IMR-90 (cell line): ENCODE results near the gene NTRK2. TPM values are rescaled to one million over a fixed set of nuclear protein-coding genes. Genes with fewer than 3 reads are reported as not detected.

Experiments
- ATAC-seq: fragments of 200-7000 bp; cut with Tn5 transposase; 2 replicates; pipeline ENCODE4 v1.9.1; 2020; ENCODE audit warnings: low read depth, mild to moderate bottlenecking, moderate library complexity
- BruUV-seq: library from RNA; stranded (reverse); fragments of 400-500 nt; replicated peaks from 2 replicates; lab custom pipeline; 2021; lab: Mats Ljungman, UMichigan
- CTCF ChIA-PET: fragments of 300-600 bp; formaldehyde crosslinking; extraction: SDS; loops from one replicate; lab custom pipeline; 2021; ENCODE audit warnings: antibody characterized with exemption; lab: Yijun Ruan, JAX
- POLR2A ChIA-PET: fragments of 300-600 bp; sonication (Branson Sonifier 250); formaldehyde crosslinking; loops from one replicate; lab custom pipeline; 2022; ENCODE audit warnings: antibody characterized with exemption; ENCODE audit not compliant: unreplicated experiment; lab: Charles Lee
- DNase-seq: peaks from one replicate; pipeline ENCODE4 v3.0.0; 2013
- H2AFZ ChIP-seq: replicated peaks from 2 replicates; pipeline ENCODE3; 2013; ENCODE audit warnings: low read length, mild to moderate bottlenecking; ENCODE audit not compliant: poor library complexity
- H2AK5ac ChIP-seq: 2 replicates; pipeline ENCODE4 v1.6.1; 2013; ENCODE audit warnings: low read depth, low read length, inconsistent platforms
- H2AK9ac ChIP-seq: replicated peaks from 2 replicates; pipeline ENCODE3; 2013; ENCODE audit warnings: mild to moderate bottlenecking, low read depth, low read length, moderate library complexity; ENCODE audit not compliant: poor library complexity
- H2BK120ac ChIP-seq: 2 replicates; pipeline ENCODE4 v1.6.1; 2013; ENCODE audit warnings: low read depth, low read length, inconsistent platforms
- H2BK15ac ChIP-seq: 3 replicates; pipeline ENCODE4 v1.6.1; 2013; ENCODE audit warnings: low read depth, low read length, inconsistent platforms
- H2BK20ac ChIP-seq: 2 replicates; pipeline ENCODE4 v1.6.1; 2013; ENCODE audit warnings: low read depth, mild to moderate bottlenecking, inconsistent platforms, low read length, moderate library complexity
- H2BK5ac ChIP-seq: 2 replicates; pipeline ENCODE4 v1.6.1; 2013; ENCODE audit warnings: mild to moderate bottlenecking, low read depth, low read length, inconsistent platforms; ENCODE audit not compliant: poor library complexity, severe bottlenecking
- H3K14ac ChIP-seq: replicated peaks from 2 replicates; pipeline ENCODE4 v1.6.1; 2013; ENCODE audit warnings: low read depth, low read length, inconsistent platforms
- H3K18ac ChIP-seq: 2 replicates; pipeline ENCODE4 v1.6.1; 2013; ENCODE audit warnings: low read depth, low read length, control low read depth
- H3K23ac ChIP-seq: 2 replicates; pipeline ENCODE4 v1.6.1; 2013; ENCODE audit warnings: low read depth, low read length, inconsistent platforms
- H3K27ac ChIP-seq: 2 replicates; pipeline ENCODE4 v1.5.1; 2013; ENCODE audit warnings: mild to moderate bottlenecking, control low read depth, low read length; ENCODE audit not compliant: insufficient read depth
- H3K27me3 ChIP-seq: 2 replicates; pipeline ENCODE4 v1.6.1; 2013; ENCODE audit warnings: low read length; ENCODE audit not compliant: control insufficient read depth, insufficient read depth
- H3K36me3 ChIP-seq: 2 replicates; pipeline ENCODE4 v1.6.1; 2013; ENCODE audit warnings: low read length, mixed read lengths; ENCODE audit not compliant: control insufficient read depth, insufficient read depth
- H3K4ac ChIP-seq: 2 replicates; pipeline ENCODE4 v1.6.1; 2013; ENCODE audit warnings: low read depth, low read length, inconsistent platforms
- H3K4me1 ChIP-seq: 2 replicates; pipeline ENCODE4 v1.6.1; 2013; ENCODE audit warnings: low read length, mixed read lengths; ENCODE audit not compliant: control insufficient read depth, insufficient read depth
- H3K4me2 ChIP-seq: 2 replicates; pipeline ENCODE4 v1.6.1; 2013; ENCODE audit warnings: low read depth, mild to moderate bottlenecking, control low read depth, low read length, moderate library complexity
- H3K4me3 ChIP-seq: 2 replicates; pipeline ENCODE4 v1.5.1; 2013; ENCODE audit warnings: low read depth, mild to moderate bottlenecking, control low read depth, low read length, moderate library complexity; ENCODE audit not compliant: insufficient read depth
- H3K56ac ChIP-seq: 2 replicates; pipeline ENCODE4 v1.6.1; 2013; ENCODE audit warnings: low read length, inconsistent platforms; ENCODE audit not compliant: insufficient read depth; ENCODE audit errors: extremely low read depth
- H3K79me1 ChIP-seq, 2 experiments: 2 replicates each; pipeline ENCODE4 v1.6.1; 2013; ENCODE audit warnings: low read length in 2 of 2, inconsistent platforms in 1 of 2, low read depth in 1 of 2
- H3K9ac ChIP-seq: 2 replicates; pipeline ENCODE4 v1.6.1; 2013; ENCODE audit warnings: low read depth, low read length, control low read depth
- H3K9me1 ChIP-seq: 2 replicates; pipeline ENCODE4 v1.6.1; 2013; ENCODE audit warnings: low read length, inconsistent platforms; ENCODE audit not compliant: insufficient read depth
- H3K9me3 ChIP-seq: 2 replicates; pipeline ENCODE4 v1.6.1; 2013; ENCODE audit warnings: low read length; ENCODE audit not compliant: control insufficient read depth, insufficient read depth
- H4K20me1 ChIP-seq: 2 replicates; pipeline ENCODE4 v1.6.1; 2013; ENCODE audit warnings: low read length, inconsistent platforms; ENCODE audit not compliant: insufficient read depth
- H4K5ac ChIP-seq: 2 replicates; pipeline ENCODE4 v1.6.1; 2013; ENCODE audit warnings: mild to moderate bottlenecking, low read depth, low read length, control low read depth
- H4K8ac ChIP-seq, 2 experiments: 2 replicates each; pipeline ENCODE4 v1.6.1; 2013; ENCODE audit warnings: low read depth in 2 of 2, low read length in 2 of 2, control low read depth in 1 of 2, inconsistent platforms in 1 of 2
- H4K91ac ChIP-seq: 2 replicates; pipeline ENCODE4 v1.6.1; 2013; ENCODE audit warnings: low read depth, low read length, inconsistent platforms; ENCODE audit not compliant: insufficient read depth
- CHD1 ChIP-seq: IDR thresholded peaks from 2 replicates; pipeline ENCODE4 v1.6.1; 2012; ENCODE audit warnings: low read depth, low read length, improper control_type of control experiment
- FOS ChIP-seq: fragments of 150-350 bp; IDR thresholded peaks from 2 replicates; pipeline ENCODE4 v1.6.1; 2016; ENCODE audit warnings: low read depth, low read length
- MAFK ChIP-seq: IDR thresholded peaks from 2 replicates; pipeline ENCODE4 v1.6.1; 2012; ENCODE audit warnings: low read depth, low read length, improper control_type of control experiment
- MAZ ChIP-seq: IDR thresholded peaks from 2 replicates; pipeline ENCODE4 v1.6.1; 2012; ENCODE audit warnings: low read depth, mild to moderate bottlenecking, low read length, improper control_type of control experiment, moderate library complexity, borderline replicate concordance
- NFE2L2 ChIP-seq: fragments of 150-350 bp; IDR thresholded peaks from 2 replicates; pipeline ENCODE4 v1.6.1; 2016; ENCODE audit warnings: low read depth, mild to moderate bottlenecking, low read length
- POLR2A ChIP-seq: IDR thresholded peaks from 2 replicates; pipeline ENCODE4 v1.6.1; 2012; ENCODE audit warnings: mild to moderate bottlenecking, low read depth, low read length
- RAD21 ChIP-seq: IDR thresholded peaks from 2 replicates; pipeline ENCODE4 v1.6.1; 2012; ENCODE audit warnings: low read length, improper control_type of control experiment
- WGBS, 2 experiments: methylation state at CpG; one replicate each; pipeline versions ENCODE4 v1.1.5 to v1.1.7; 2013; ENCODE audit warnings: missing lambda C conversion rate in 2 of 2; ENCODE audit not compliant: insufficient read length in 1 of 2; ENCODE audit errors: extremely low coverage in 2 of 2; 5-methylcytosine and 5-hydroxymethylcytosine counted together
- dilution Hi-C: fragments of 300-500 bp; cut with HindIII; formaldehyde crosslinking; loops from one replicate; pipeline ENCODE4 v1.14.3; 2018; ENCODE audit warnings: low sequenced_read_pairs; ENCODE audit not compliant: unreplicated experiment
- in situ Hi-C: fragments of 300-500 bp; cut with MboI; formaldehyde crosslinking; loops from 3 replicates; pipeline ENCODE4 v1.14.3; 2019; ENCODE audit warnings: low sequenced_read_pairs, inconsistent platforms, mixed read lengths
- intact Hi-C: fragments of 100-400 bp; cut with micrococcal nuclease; formaldehyde crosslinking; loops from 2 replicates; pipeline ENCODE4 v1.10.0; 2022
- polyA plus RNA-seq, 3 experiments: library from polyadenylated mRNA; depleted of rRNA; stranded (reverse); fragments of >200 nt; gene quantifications; 2 replicates each; pipeline ENCODE4 v1.2.3, GENCODE V29; 2012; ENCODE audit warnings: low replicate concordance in 1 of 3
- total RNA-seq: library from RNA; depleted of rRNA; stranded (reverse); fragments of >200 nt; gene quantifications from 2 replicates; pipeline ENCODE4 v1.2.3, GENCODE V29; 2012
- TF ChIP-seq, protein P1 (sequence below): fragments of 150-350 bp; IDR thresholded peaks from 2 replicates; pipeline ENCODE4 v1.6.1; 2017; ENCODE audit warnings: mild to moderate bottlenecking, antibody characterized with exemption, low read length, low read depth

NTRK2 gene
- total and polyA plus RNA-seq, 2 of the 4 experiments (the other 2 are of a cell fraction): under 0.01 to 0.02 TPM

GRCh38 chr9:84779883-84780282 lies 110.4 kb downstream of the NTRK2 start:
- intact Hi-C loops: loop anchor here (5.0 kb wide), 1 partner anchor 383 kb away; no protein-coding TSS in a partner anchor

More at GRCh38 chr9:84779883-84780282, 110.4 kb downstream of the NTRK2 start:
- no peak overlapping the region for H3K4ac ChIP-seq
- no peak overlapping the region for H2AK5ac ChIP-seq
- H3K4me2 ChIP-seq: no peak overlapping the region
- H3K79me1 ChIP-seq: no peaks in the 10 kb centered on the region
- no peak overlapping the region for H3K56ac ChIP-seq
- no peak overlapping the region for H4K5ac ChIP-seq
- no peaks in the 10 kb centered on the region for H3K27me3 ChIP-seq
- ChIA-PET POLR2A (no interaction called here), CTCF (interaction anchor here (0.9 to 1.5 kb wide), 2 partner anchors 11 to 383 kb away, joined by 3 to 5 read pairs; no protein-coding TSS in a partner anchor)
- H3K23ac ChIP-seq: no peak overlapping the region
- dilution Hi-C loops: no loop called here
- H3K4me1 ChIP-seq: no peaks in the 10 kb centered on the region
- H2BK5ac ChIP-seq: no peak overlapping the region
- H3K9me3 ChIP-seq: peaks cover 2% of the 10 kb centered on the region; the same call in 1 of the 2 replicates
- no peak overlapping the region for H3K27ac ChIP-seq
- H2AFZ ChIP-seq: no peak overlapping the region
- H4K91ac ChIP-seq: no peak overlapping the region
- in situ Hi-C loops: no loop called here
- H2BK15ac ChIP-seq: no peak overlapping the region
- H2BK20ac ChIP-seq: no peak overlapping the region
- no peaks in the 10 kb centered on the region for H3K36me3 ChIP-seq
- DNase-seq (no peak), ATAC-seq (no peak)
- no peak overlapping the region for H2AK9ac ChIP-seq
- no peaks in the 10 kb centered on the region for H3K9me1 ChIP-seq
- WGBS, 2 experiments: no CpG with 5 or more reads among the region's 3 CpGs
- no peak overlapping the region for H3K18ac ChIP-seq
- no TSS peak for BruUV-seq
- no peak overlapping the region for H3K4me3 ChIP-seq
- H3K9ac ChIP-seq: no peak overlapping the region
- no peak overlapping the region for H4K8ac ChIP-seq
- TF ChIP-seq CHD1: no peak
- no peak for TF ChIP-seq MAZ
- TF ChIP-seq POLR2A: no peak
- TF ChIP-seq, protein P1, sequence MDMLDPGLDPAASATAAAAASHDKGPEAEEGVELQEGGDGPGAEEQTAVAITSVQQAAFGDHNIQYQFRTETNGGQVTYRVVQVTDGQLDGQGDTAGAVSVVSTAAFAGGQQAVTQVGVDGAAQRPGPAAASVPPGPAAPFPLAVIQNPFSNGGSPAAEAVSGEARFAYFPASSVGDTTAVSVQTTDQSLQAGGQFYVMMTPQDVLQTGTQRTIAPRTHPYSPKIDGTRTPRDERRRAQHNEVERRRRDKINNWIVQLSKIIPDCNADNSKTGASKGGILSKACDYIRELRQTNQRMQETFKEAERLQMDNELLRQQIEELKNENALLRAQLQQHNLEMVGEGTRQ: no peak
- TF ChIP-seq RAD21: no peak
- TF ChIP-seq MAFK: no peak
- no peak for TF ChIP-seq NFE2L2
- TF ChIP-seq FOS: no peak
- H3K14ac ChIP-seq: no peak overlapping the region
- no peaks in the 10 kb centered on the region for H4K20me1 ChIP-seq
- no peak overlapping the region for H2BK120ac ChIP-seq
